Activated naive CD4-positive, alpha-beta T cell treated with anti-CD3 and anti-CD28 coated beads, Interleukin-2, amount 10 ng/mL, durations not matched to agents 7 days and 5 days (primary cell): ENCODE data around the gene PIK3R2.
"Not testable (repeated sequence)": the region's sequence is repeated elsewhere in the genome, so short reads cannot be mapped to it uniquely, and the experiment has no call there.

Experiments
- CTCF ChIA-PET: fragments of 350-600 bp; sonication (Branson Sonifier 250); formaldehyde crosslinking; loops from one replicate; lab custom pipeline; 2021; ENCODE audit warnings: antibody characterized with exemption; lab: Charles Lee
- DNase-seq: peaks from one replicate; pipeline ENCODE4 v3.0.0-alpha.2; 2020
- H3K27ac Mint-ChIP-seq: one replicate; pipeline ENCODE4 v1.8.0; 2021; ENCODE audit warnings: mild to moderate bottlenecking, moderate library complexity, mixed read lengths
- H3K27me3 Mint-ChIP-seq: one replicate; pipeline ENCODE4 v1.8.0; 2021; ENCODE audit warnings: mild to moderate bottlenecking, mixed read lengths
- H3K36me3 Mint-ChIP-seq: one replicate; pipeline ENCODE4 v1.8.0; 2021; ENCODE audit warnings: mixed read lengths
- H3K4me1 Mint-ChIP-seq: one replicate; pipeline ENCODE4 v1.8.0; 2021; ENCODE audit warnings: mixed read lengths
- H3K4me3 Mint-ChIP-seq: one replicate; pipeline ENCODE4 v1.8.0; 2021; ENCODE audit warnings: mild to moderate bottlenecking, moderate library complexity, mixed read lengths
- H3K9me3 Mint-ChIP-seq: one replicate; pipeline ENCODE4 v1.8.0; 2021; ENCODE audit warnings: mixed read lengths

The PIK3R2 gene

GRCh38 chr19:18152817-18153555 lies at the start of gene PIK3R2:
PIK3R2 (plus strand) TSS chr19:18153163; CDS start chr19:18155880, 2,717 bp downstream.
- Mint-ChIP-seq H3K36me3 (peaks cover 9% of the 10 kb centered on the region), H3K27me3 (no peaks in the 10 kb centered on the region), H3K9me3 (no peaks in the 10 kb centered on the region), H3K27ac (peak within 1 kb of the TSS; percentile 98), H3K4me3 (peak within 1 kb of the TSS; percentile 80), H3K4me1 (peaks cover 30% of the 10 kb centered on the region)
- peak; percentile 100 for DNase-seq
- CTCF ChIA-PET: interaction anchor here (0.6 to 3.1 kb wide), 7 partner anchors 7 to 145 kb away, joined by 3 to 27 read pairs (median 8); partner anchors contain the start of gene ARRDC2

GRCh38 chr19:18104793-18105131 lies 48.2 kb upstream of the PIK3R2 start:
- H3K27ac Mint-ChIP-seq: peak overlapping the region; percentile 51
- peaks cover 2% of the 10 kb centered on the region for H3K36me3 Mint-ChIP-seq
- CTCF ChIA-PET: interaction anchor here (2.8 kb wide), 1 partner anchor 9 kb away, joined by 13 read pairs; no protein-coding TSS in a partner anchor
- peak overlapping the region; percentile 55 for H3K4me3 Mint-ChIP-seq
- no peak for DNase-seq
- H3K27me3 Mint-ChIP-seq: peaks cover 32% of the 10 kb centered on the region
- H3K9me3 Mint-ChIP-seq: no peaks in the 10 kb centered on the region
- H3K4me1 Mint-ChIP-seq: peaks cover 28% of the 10 kb centered on the region

GRCh38 chr19:18105259-18105658 lies 47.7 kb upstream of the PIK3R2 start:
- H3K4me3 Mint-ChIP-seq, DNase-seq, H3K27ac Mint-ChIP-seq, H3K36me3 Mint-ChIP-seq, CTCF ChIA-PET, H3K9me3 Mint-ChIP-seq: not testable (repeated sequence)
- peaks cover 27% of the 10 kb centered on the region for H3K4me1 Mint-ChIP-seq
- peaks cover 30% of the 10 kb centered on the region for H3K27me3 Mint-ChIP-seq

- CTCF ChIA-PET: interaction anchor here (1.0 to 1.1 kb wide), 2 partner anchors 13 to 59 kb away, joined by 3 read pairs; no protein-coding TSS in a partner anchor
- Mint-ChIP-seq H3K9me3 (no peaks in the 10 kb centered on the region), H3K27me3 (peaks cover 22% of the 10 kb centered on the region), H3K4me1 (peaks cover 33% of the 10 kb centered on the region), H3K36me3 (no peaks in the 10 kb centered on the region), H3K27ac (no peak overlapping the region), H3K4me3 (no peak overlapping the region)
- no peak for DNase-seq
Measured at GRCh38 chr19:18107235-18107634, 45.7 kb upstream of the PIK3R2 start.

GRCh38 chr19:18108897-18109296 lies 44.1 kb upstream of the PIK3R2 start:
- CTCF ChIA-PET: interaction anchor here (1.2 to 1.4 kb wide), 2 partner anchors 38 to 53 kb away, joined by 3 read pairs; no protein-coding TSS in a partner anchor
- Mint-ChIP-seq H3K27me3 (peaks cover 17% of the 10 kb centered on the region), H3K4me3 (peak overlapping the region; percentile 70), H3K4me1 (peaks cover 34% of the 10 kb centered on the region), H3K36me3 (no peaks in the 10 kb centered on the region), H3K9me3 (no peaks in the 10 kb centered on the region), H3K27ac (peak overlapping the region; percentile 74)
- no peak for DNase-seq

- no peak overlapping the region for H3K27ac Mint-ChIP-seq
- H3K4me1 Mint-ChIP-seq: peaks cover 32% of the 10 kb centered on the region
- peak overlapping the region; percentile 70 for H3K4me3 Mint-ChIP-seq
- H3K36me3 Mint-ChIP-seq: no peaks in the 10 kb centered on the region
- H3K9me3 Mint-ChIP-seq: no peaks in the 10 kb centered on the region
- CTCF ChIA-PET: interaction anchor here (0.9 to 5.2 kb wide), 8 partner anchors 39 to 143 kb away, joined by 3 to 57 read pairs (median 6); partner anchors contain the start of gene PIK3R2
- DNase-seq: no peak
- H3K27me3 Mint-ChIP-seq: peaks cover 17% of the 10 kb centered on the region
Measured at GRCh38 chr19:18109341-18109732, 43.6 kb upstream of the PIK3R2 start.

- Mint-ChIP-seq H3K27me3 (peaks cover 17% of the 10 kb centered on the region), H3K4me3 (peak overlapping the region; percentile 70), H3K4me1 (peaks cover 26% of the 10 kb centered on the region), H3K36me3 (no peaks in the 10 kb centered on the region), H3K27ac (no peak overlapping the region), H3K9me3 (no peaks in the 10 kb centered on the region)
- CTCF ChIA-PET: interaction anchor here (0.6 to 5.2 kb wide), 10 partner anchors 11 to 142 kb away, joined by 3 to 57 read pairs (median 3); partner anchors contain the start of genes IL12RB1 and PIK3R2
- DNase-seq: peak; percentile 69
Measured at GRCh38 chr19:18109733-18110608, 43.0 kb upstream of the PIK3R2 start.

- Mint-ChIP-seq H3K4me1 (peaks cover 25% of the 10 kb centered on the region), H3K27ac (no peak overlapping the region), H3K27me3 (peaks cover 13% of the 10 kb centered on the region), H3K36me3 (no peaks in the 10 kb centered on the region), H3K4me3 (peak overlapping the region; percentile 66), H3K9me3 (no peaks in the 10 kb centered on the region)
- CTCF ChIA-PET: interaction anchor here (0.6 to 5.2 kb wide), 12 partner anchors 12 to 141 kb away, joined by 3 to 57 read pairs (median 4); partner anchors contain the start of genes IL12RB1 and PIK3R2
- no peak for DNase-seq
Measured at GRCh38 chr19:18110609-18111232, 42.2 kb upstream of the PIK3R2 start.

GRCh38 chr19:18112989-18113478 lies 39.9 kb upstream of the PIK3R2 start:
- H3K36me3 Mint-ChIP-seq: no peaks in the 10 kb centered on the region
- no peak overlapping the region for H3K4me3 Mint-ChIP-seq
- peaks cover 12% of the 10 kb centered on the region for H3K27me3 Mint-ChIP-seq
- no peaks in the 10 kb centered on the region for H3K9me3 Mint-ChIP-seq
- H3K4me1 Mint-ChIP-seq: peaks cover 33% of the 10 kb centered on the region
- H3K27ac Mint-ChIP-seq: no peak overlapping the region
- peak; percentile 87 for DNase-seq
- CTCF ChIA-PET: interaction anchor here (0.6 to 5.2 kb wide), 19 partner anchors 9 to 139 kb away, joined by 3 to 57 read pairs (median 4); partner anchors contain the start of genes IFI30, IL12RB1, MAST3 and PIK3R2

- Mint-ChIP-seq H3K36me3 (no peaks in the 10 kb centered on the region), H3K27ac (no peak overlapping the region), H3K27me3 (peaks cover 9% of the 10 kb centered on the region), H3K4me1 (peaks cover 34% of the 10 kb centered on the region), H3K9me3 (no peaks in the 10 kb centered on the region), H3K4me3 (no peak overlapping the region)
- no peak for DNase-seq
- CTCF ChIA-PET: interaction anchor here (0.8 to 5.2 kb wide), 12 partner anchors 10 to 60 kb away, joined by 3 to 57 read pairs (median 4); partner anchors contain the start of genes IFI30, IL12RB1 and PIK3R2
Measured at GRCh38 chr19:18113827-18114226, 39.1 kb upstream of the PIK3R2 start.

- Mint-ChIP-seq H3K27me3 (peaks cover 2% of the 10 kb centered on the region), H3K4me1 (peaks cover 34% of the 10 kb centered on the region), H3K27ac (no peak overlapping the region), H3K4me3 (no peak overlapping the region), H3K36me3 (no peaks in the 10 kb centered on the region), H3K9me3 (no peaks in the 10 kb centered on the region)
- no peak for DNase-seq
- CTCF ChIA-PET: interaction anchor here (1.5 to 5.2 kb wide), 3 partner anchors 11 to 51 kb away, joined by 13 to 57 read pairs (median 27); partner anchors contain the start of gene PIK3R2
Measured at GRCh38 chr19:18114483-18114882, 38.5 kb upstream of the PIK3R2 start.

GRCh38 chr19:18117364-18117691 lies 35.6 kb upstream of the PIK3R2 start:
- Mint-ChIP-seq H3K4me1 (peaks cover 44% of the 10 kb centered on the region), H3K27me3 (no peaks in the 10 kb centered on the region), H3K4me3 (peak overlapping the region; percentile 81), H3K36me3 (peaks cover 8% of the 10 kb centered on the region), H3K27ac (peak overlapping the region; percentile 82), H3K9me3 (no peaks in the 10 kb centered on the region)
- DNase-seq: no peak
- CTCF ChIA-PET: interaction anchor here (1.4 kb wide), 2 partner anchors 51 kb away, joined by 3 to 4 read pairs; no protein-coding TSS in a partner anchor

- Mint-ChIP-seq H3K4me1 (peaks cover 41% of the 10 kb centered on the region), H3K27ac (peak overlapping the region; percentile 96), H3K27me3 (no peaks in the 10 kb centered on the region), H3K9me3 (no peaks in the 10 kb centered on the region), H3K36me3 (peaks cover 12% of the 10 kb centered on the region), H3K4me3 (peak overlapping the region; percentile 81)
- DNase-seq: peak; percentile 96
- CTCF ChIA-PET: interaction anchor here (1.3 to 1.4 kb wide), 2 partner anchors 50 to 180 kb away, joined by 3 to 4 read pairs; no protein-coding TSS in a partner anchor
Measured at GRCh38 chr19:18117692-18118378, 35.1 kb upstream of the PIK3R2 start.
